ENCODE measurements around the gene MANSC1. TPM values are rescaled to one million over a fixed set of nuclear protein-coding genes. Genes with fewer than 3 reads are reported as not detected.

MANSC1 gene
- total and polyA plus RNA-seq, 2 of the 13 experiments (the other 11 are each of a cell fraction or from before 2014, with no cell fraction given) = 1.9 to 4.2 TPM

GRCh38 chr12:12297201-12297830 is 52.7 kb downstream of the MANSC1 start:
- POLR2A ChIA-PET = no interaction called here
- Histone ChIP-seq H3K9ac (ENCODE audit: insufficient read depth, low read depth, low read length) (no peak overlapping the region), H3K36me3 (replicated peaks in 1 of 2; ENCODE audit: control insufficient read depth in 1 of 2, insufficient read depth in 2 of 2, low read length in 2 of 2) (no peaks in the 10 kb centered on the region), H3K27me3 (ENCODE audit: control insufficient read depth in 1 of 2, insufficient read depth in 2 of 2, low read length in 2 of 2) (no peaks in the 10 kb centered on the region), H3K27ac (ENCODE audit: extremely low read length, insufficient read depth, low read length) (no peak overlapping the region), H3K9me3 (ENCODE audit: low read length) (no peaks in the 10 kb centered on the region), H4K20me1 (ENCODE audit: insufficient read depth, low read length) (no peaks in the 10 kb centered on the region), H2AFZ (ENCODE audit: low read length) (no peak overlapping the region), H3K4me2 (ENCODE audit: low read depth, low read length) (no peak overlapping the region), H3K4me3 (replicated peaks in 1 of 3; ENCODE audit: insufficient read depth in 1 of 3, low read depth in 2 of 3, low read length in 3 of 3) (no peak overlapping the region), H3K4me1 (ENCODE audit: insufficient read depth, low read length) (peaks cover 33% of the 10 kb centered on the region), H3K79me2 (ENCODE audit: insufficient read depth, low read length) (no peaks in the 10 kb centered on the region)
- intact Hi-C loops (cut with micrococcal nuclease; ENCODE audit: unreplicated experiment) = no loop called here
- BruUV-seq (replicated peaks) = no TSS peak
- FAIRE-seq (no peak), DNase-seq (ENCODE audit: low spot score) (no peak), ATAC-seq (no peak)
- 64% methylated on average over 8 of the region's 8 CpGs for WGBS (ENCODE audit: low lambda C conversion rate)
- no peak for TF ChIP-seq RBM39 (IDR thresholded peaks at IDR 0.05; ENCODE audit: low read depth, low read length, poor library complexity, severe bottlenecking)
- TF ChIP-seq, protein P1, sequence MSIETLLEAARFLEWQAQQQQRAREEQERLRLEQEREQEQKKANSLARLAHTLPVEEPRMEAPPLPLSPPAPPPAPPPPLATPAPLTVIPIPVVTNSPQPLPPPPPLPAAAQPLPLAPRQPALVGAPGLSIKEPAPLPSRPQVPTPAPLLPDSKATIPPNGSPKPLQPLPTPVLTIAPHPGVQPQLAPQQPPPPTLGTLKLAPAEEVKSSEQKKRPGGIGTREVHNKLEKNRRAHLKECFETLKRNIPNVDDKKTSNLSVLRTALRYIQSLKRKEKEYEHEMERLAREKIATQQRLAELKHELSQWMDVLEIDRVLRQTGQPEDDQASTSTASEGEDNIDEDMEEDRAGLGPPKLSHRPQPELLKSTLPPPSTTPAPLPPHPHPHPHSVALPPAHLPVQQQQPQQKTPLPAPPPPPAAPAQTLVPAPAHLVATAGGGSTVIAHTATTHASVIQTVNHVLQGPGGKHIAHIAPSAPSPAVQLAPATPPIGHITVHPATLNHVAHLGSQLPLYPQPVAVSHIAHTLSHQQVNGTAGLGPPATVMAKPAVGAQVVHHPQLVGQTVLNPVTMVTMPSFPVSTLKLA (IDR thresholded peaks at IDR 0.05) = no peak
- TF ChIP-seq MZF1 (CRISPR knock-in tag; IDR thresholded peaks at IDR 0.05; ENCODE audit: borderline replicate concordance) = no peak
- no peak for TF ChIP-seq ZSCAN29 (CRISPR knock-in tag; conservative IDR thresholded peaks at IDR 0.05)
- no peak for TF ChIP-seq ZNF850 (CRISPR knock-in tag; conservative IDR thresholded peaks at IDR 0.05)
- no peak for TF ChIP-seq ZNF784 (CRISPR knock-in tag; IDR thresholded peaks at IDR 0.05; ENCODE audit: borderline replicate concordance)
- no peak for TF ChIP-seq MBNL3 (CRISPR knock-in tag; conservative IDR thresholded peaks at IDR 0.05)
- no peak for TF ChIP-seq MAZ (IDR thresholded peaks at IDR 0.05; ENCODE audit: borderline replicate concordance, low read depth, low read length)
- no peak for TF ChIP-seq MAZ (CRISPR knock-in tag; IDR thresholded peaks at IDR 0.05; ENCODE audit: low read depth)
- TF ChIP-seq ATM (IDR thresholded peaks at IDR 0.05; ENCODE audit: borderline replicate concordance) = no peak
- TF ChIP-seq, protein P2, sequence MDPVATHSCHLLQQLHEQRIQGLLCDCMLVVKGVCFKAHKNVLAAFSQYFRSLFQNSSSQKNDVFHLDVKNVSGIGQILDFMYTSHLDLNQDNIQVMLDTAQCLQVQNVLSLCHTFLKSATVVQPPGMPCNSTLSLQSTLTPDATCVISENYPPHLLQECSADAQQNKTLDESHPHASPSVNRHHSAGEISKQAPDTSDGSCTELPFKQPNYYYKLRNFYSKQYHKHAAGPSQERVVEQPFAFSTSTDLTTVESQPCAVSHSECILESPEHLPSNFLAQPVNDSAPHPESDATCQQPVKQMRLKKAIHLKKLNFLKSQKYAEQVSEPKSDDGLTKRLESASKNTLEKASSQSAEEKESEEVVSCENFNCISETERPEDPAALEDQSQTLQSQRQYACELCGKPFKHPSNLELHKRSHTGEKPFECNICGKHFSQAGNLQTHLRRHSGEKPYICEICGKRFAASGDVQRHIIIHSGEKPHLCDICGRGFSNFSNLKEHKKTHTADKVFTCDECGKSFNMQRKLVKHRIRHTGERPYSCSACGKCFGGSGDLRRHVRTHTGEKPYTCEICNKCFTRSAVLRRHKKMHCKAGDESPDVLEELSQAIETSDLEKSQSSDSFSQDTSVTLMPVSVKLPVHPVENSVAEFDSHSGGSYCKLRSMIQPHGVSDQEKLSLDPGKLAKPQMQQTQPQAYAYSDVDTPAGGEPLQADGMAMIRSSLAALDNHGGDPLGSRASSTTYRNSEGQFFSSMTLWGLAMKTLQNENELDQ (CRISPR knock-in tag; IDR thresholded peaks at IDR 0.05; ENCODE audit: borderline replicate concordance) = no peak
- TF ChIP-seq ZNF720 (CRISPR knock-in tag; IDR thresholded peaks at IDR 0.05) = no peak
- no peak for TF ChIP-seq ZNF883 (CRISPR knock-in tag; IDR thresholded peaks at IDR 0.05; ENCODE audit: not compliant biosample characterization)
- in situ Hi-C loops (cut with HindIII; ENCODE audit: extremely low pct_ligation_motif_present, low pct_unique_long_range_greater_than_20kb) = no loop called here
- CTCF ChIA-PET (ENCODE audit: low intra/inter-chr PET ratio, low total read pairs) = no interaction called here

All from HepG2 (cell line).